Lower leg skin (tissue), 3 donors: ENCODE results near the gene EIF5AL1.
"Not testable (repeated sequence)": the region's sequence is repeated elsewhere in the genome, so short reads cannot be mapped to it uniquely, and the experiment has no call there.

Source experiments
- POLR2A ChIP-seq, 2 donors: fragments of 450-650 bp; IDR thresholded peaks; one replicate each; pipeline ENCODE4 v1.6.1; 2016 to 2017; ENCODE audit warnings: antibody characterized with exemption in 2 of 2, mild to moderate bottlenecking in 1 of 2, moderate library complexity in 1 of 2
- TF ChIP-seq, protein P1 (sequence below), 3 donors: fragments of 450-650 bp; IDR thresholded peaks; one replicate each; pipeline ENCODE4 v1.5.1; 2016; ENCODE audit warnings: antibody characterized with exemption in 3 of 3, mild to moderate bottlenecking in 3 of 3, moderate library complexity in 2 of 3

DNA sequence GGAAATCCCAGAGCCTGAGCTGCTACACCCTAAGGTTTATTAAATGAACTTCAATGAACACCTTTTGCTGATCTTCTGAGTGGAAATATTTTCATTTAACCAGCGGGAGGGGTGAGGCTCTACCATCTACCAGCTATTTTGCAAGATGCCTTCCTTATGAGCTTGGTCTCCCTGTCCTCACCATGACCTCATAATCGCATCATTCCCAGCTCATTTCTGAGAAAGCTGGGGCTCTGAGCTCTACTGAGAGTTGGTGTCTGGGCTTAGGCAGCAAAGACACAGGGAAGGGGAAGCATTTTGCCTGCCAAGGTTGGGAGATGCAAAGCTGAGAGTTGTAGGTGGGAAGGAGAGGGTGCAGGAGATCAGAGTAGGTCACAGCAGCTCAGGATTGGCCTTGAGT is 7.8 kb upstream of the EIF5AL1 start:
- TF ChIP-seq, protein P1, sequence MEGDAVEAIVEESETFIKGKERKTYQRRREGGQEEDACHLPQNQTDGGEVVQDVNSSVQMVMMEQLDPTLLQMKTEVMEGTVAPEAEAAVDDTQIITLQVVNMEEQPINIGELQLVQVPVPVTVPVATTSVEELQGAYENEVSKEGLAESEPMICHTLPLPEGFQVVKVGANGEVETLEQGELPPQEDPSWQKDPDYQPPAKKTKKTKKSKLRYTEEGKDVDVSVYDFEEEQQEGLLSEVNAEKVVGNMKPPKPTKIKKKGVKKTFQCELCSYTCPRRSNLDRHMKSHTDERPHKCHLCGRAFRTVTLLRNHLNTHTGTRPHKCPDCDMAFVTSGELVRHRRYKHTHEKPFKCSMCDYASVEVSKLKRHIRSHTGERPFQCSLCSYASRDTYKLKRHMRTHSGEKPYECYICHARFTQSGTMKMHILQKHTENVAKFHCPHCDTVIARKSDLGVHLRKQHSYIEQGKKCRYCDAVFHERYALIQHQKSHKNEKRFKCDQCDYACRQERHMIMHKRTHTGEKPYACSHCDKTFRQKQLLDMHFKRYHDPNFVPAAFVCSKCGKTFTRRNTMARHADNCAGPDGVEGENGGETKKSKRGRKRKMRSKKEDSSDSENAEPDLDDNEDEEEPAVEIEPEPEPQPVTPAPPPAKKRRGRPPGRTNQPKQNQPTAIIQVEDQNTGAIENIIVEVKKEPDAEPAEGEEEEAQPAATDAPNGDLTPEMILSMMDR (IDR thresholded peaks at IDR 0.05) = not testable (repeated sequence)
- TF ChIP-seq POLR2A (IDR thresholded peaks at IDR 0.05) = not testable (repeated sequence)
